ENCODE data around the gene PTTG1.

PTTG1 gene

GRCh38 chr5:160421625-160422258 lies at the start of gene PTTG1:
PTTG1 (plus strand) TSS chr5:160421855; CDS start chr5:160422313, 458 bp downstream.
- peak; percentile 93 for DNase-seq

DNA sequence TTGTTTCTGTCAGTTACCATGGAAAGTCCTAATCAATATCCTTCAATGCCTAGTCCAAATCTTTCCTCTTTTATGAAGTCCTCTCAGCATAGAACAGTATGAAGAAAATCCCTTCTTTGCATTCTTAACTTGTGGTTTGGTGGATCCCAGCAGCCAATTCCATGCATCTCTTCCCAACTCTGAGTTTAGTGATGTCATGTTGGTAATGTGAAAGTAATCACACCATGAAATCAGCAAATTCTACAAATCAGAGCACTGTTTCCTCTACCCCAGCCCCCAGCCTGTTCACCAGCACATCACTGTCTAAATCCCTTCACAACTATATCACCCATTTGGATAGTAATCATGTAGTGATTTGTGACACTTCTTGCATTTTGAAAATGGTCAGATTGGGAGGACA lies 46.5 kb upstream of the PTTG1 start:
- DNase-seq, result no peak

DNA sequence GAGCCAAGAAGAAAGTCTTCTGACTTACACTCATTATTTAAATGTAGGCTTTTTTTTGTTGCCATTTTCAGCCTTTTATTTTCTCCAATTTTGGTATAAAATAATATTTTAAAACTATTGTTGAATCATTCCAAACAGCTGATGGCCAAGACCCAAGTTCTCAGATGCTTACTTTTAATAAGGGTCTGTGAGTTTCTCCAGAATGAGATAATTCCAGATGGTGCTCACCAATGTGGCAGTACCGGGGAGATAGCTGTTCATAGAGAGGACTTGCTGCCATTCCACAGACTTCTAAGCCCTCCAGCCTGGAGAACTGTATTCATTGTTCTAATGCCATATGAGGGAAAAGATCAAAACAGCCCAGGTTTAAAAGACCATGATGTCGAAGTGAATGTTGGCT lies 46.0 kb upstream of the PTTG1 start:
- no peak for DNase-seq

DNA sequence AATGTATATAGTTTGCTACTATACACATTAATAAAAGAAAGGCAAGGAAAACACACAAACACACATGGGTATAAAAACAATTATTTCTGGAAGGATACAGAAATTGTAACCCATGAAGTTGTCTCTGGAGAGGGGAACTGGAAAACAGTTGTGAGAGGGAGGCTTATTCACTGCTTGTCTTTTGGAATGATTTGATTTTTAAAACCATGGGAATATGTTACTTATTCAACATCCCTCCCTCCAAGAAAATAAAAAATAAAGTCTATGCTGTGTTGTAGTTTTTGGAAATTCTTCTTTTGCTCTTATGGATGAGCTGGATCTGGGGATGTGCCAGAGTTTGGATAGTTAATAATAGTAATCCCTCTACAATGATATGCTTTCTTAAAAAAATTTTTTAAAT lies 45.2 kb upstream of the PTTG1 start:
- DNase-seq, result no peak

- no peak for DNase-seq
These were observed 44.0 kb upstream of the PTTG1 start for GRCh38 chr5:160377651-160378050.

- no peak for DNase-seq
These were observed 43.3 kb upstream of the PTTG1 start for GRCh38 chr5:160378330-160378729.

- no peak for DNase-seq
These were observed 42.1 kb upstream of the PTTG1 start for GRCh38 chr5:160379511-160379910.

DNA sequence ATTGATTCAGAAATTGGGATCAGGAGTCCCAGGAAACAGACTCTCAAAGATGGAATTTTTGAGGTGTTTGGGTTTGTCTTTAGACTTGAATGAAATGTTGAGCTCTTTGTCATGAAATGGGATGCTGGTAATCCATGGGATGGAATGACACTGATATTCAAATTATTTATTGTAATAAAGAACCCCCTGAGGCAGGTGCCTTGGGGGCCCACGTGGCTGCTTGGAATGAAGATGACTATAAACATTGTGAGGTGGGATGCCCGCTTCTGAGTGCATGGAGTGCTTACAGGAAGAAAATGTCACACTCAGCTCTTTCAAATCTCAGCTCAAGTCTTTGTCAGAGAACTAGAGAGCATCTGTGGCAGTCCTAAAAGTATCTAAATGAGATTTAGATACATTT lies 41.6 kb upstream of the PTTG1 start:
- no peak for DNase-seq

DNA sequence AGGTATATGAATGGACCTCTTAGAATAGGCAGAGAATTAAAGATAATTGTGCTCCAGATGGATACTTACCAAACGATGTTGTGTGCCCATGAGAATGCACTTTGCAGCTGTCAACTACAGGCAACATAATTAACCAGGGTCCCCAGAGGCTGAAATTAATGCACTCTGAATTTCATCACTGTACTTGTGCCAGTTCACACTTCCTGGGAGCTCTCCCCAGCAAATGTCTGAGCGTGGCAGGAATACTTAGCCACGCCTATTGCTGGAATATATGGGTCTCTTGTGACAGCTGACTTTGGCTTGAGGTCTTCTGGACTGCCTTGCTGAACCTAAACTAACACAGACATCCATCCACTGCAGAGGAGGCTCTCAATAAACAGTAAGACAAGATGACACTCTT lies 39.3 kb upstream of the PTTG1 start:
- DNase-seq, result no peak

- no peak for DNase-seq
These were observed 37.0 kb upstream of the PTTG1 start for GRCh38 chr5:160384681-160385080.

GRCh38 chr5:160385496-160385895 lies 36.2 kb upstream of the PTTG1 start:
- no peak for DNase-seq

GRCh38 chr5:160387445-160387844 lies 34.2 kb upstream of the PTTG1 start:
- no peak for DNase-seq

DNA sequence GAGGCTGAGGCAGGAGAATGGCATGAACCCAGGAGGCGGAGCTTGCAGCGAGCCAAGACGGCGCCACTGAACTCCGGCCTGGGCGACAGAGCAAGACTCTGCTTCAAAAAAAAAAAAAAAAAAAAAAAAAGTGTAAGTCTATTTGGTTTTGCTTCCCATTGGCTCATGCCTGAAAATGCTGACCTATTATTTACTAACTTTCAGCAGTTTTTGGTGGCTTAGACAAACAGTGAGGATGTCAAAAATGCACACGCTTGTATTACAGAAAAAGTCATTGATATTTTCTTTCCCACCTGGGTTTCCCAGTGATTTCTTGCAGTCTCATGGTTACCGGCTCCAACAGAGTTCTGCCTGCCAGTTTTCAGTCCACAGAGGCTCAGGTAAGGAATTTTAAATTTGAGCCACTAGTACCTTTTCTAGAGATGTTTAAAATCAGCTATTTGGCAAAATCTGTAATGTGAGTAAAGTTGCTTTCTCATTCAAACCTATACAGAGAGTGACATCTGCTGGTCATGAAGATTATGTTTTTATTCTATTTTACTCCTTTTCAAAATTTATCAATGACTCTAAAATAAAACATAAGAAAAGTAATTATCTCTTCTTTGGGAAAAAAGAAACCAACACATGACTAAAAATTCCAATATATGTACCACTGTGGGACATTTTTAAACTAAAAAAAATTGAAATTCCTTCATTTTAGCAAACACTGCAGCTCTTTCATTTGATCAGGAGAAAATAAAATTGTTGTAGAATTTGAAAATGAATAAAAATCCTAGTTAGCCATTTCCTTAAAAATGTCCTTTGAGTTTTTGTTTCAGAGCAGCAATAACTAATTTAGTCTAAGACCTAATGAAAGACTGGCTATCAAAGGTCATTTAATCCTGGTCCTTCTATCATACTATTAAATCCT lies 30.6 kb upstream of the PTTG1 start:
- no peak for DNase-seq

GRCh38 chr5:160395111-160395510 lies 26.5 kb upstream of the PTTG1 start:
- no peak for DNase-seq

DNA sequence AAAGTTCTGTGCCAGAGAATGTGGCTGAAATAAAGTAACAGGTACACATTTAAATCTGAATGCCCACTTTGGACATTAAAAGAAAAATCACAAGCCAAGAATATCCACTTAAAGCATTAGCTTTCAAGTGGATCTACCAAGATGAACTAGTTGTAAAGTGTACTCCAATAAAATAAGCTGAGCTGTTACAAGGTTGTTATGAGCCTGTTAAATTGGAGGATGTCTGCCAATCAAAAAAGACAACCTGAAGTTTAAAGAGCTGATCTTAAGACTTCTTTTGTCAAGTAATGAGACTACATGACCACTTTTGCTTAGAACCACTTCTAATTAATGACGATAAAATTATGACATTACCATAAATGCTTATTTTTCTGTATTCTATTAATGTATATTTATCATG lies 24.2 kb upstream of the PTTG1 start:
- no peak for DNase-seq

GRCh38 chr5:160398806-160399205 lies 22.8 kb upstream of the PTTG1 start:
- no peak for DNase-seq

DNA sequence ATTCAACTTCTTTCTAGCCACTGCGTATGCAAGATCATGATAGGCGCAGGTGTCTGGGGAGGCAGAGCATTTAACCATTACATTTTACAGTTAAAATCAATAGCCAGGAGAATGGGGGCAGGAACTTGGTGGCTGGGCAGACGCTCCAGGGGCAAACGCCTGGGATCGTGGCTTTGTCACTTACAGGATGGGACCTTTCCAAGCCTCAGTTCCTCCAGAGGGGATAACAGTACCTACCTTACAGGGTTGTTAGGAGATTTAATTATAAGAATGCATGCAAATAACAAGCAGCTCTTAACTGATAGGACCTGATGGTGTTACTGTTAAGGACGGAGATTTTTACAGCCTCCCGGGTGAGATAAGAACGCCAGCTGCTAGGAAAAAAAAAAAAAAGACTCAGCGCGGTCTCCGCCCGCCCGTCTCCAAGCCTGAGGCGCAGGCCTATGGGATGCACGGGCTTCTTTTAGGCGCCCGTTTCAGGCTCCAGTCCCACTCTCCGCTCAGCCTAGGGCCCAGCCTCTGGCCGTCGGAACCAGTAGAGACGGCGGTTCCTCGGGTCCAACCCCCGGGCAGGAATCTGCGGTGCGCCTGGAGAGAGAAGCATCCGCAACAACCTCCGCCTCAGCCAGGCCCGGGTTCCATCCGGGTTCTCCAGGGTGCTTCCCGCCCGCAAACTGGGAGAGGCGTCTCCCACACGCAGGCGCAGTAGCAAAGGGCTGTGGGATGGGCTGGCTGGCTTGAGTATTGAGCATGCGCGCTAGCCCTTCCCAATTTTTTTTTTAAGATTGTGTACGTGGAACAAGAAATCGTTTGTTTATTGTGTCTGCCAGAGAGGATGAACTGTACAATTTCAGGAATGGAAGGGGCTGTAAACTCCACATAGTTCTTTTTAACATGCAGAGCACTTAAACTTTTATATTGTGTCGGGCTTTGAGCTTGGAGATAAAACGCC lies 22.0 kb upstream of the PTTG1 start, which contains the start of gene FAM200C:
TSS of gene FAM200C (minus strand) at position 653 of the 952 bp plus-strand sequence. CDS start 4,564 bp downstream, outside the sequence.
- DNase-seq, result peak; percentile 87

- peak; percentile 96 for DNase-seq
These were observed 2.8 kb upstream of the PTTG1 start, which contains the start of gene SLU7 for GRCh38 chr5:160418561-160419457. SLU7 (minus strand) TSS chr5:160419081; CDS start chr5:160415294, 3,787 bp downstream.

GRCh38 chr5:160419458-160420330 lies 2.0 kb upstream of the PTTG1 start:
- no peak for DNase-seq

- DNase-seq, result no peak
These were observed 1.4 kb upstream of the PTTG1 start for GRCh38 chr5:160420331-160420610.

DNA sequence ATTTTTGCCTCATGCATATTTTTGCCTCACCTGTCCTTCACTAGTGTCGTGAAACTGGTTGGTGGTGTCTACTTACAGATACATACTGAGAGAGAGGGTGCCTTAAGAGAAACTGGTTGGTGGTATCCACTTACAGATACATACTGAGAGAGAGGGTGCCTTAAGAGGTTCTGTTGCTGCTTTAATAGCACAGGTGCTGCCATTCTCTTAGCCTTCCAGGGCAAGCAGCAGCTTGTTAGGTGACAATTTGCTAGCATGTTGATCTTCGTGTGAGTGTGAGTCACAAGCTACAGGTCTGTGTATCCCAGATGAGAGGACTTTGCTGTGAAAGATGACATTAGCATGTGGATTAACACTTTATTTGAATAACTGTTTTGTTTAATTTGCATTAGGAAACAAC lies 1.4 kb downstream of the PTTG1 start:
- DNase-seq, result no peak

All from activated CD8-positive, alpha-beta memory T cell treated with anti-CD3 and anti-CD28 coated beads for 24 hours (primary cell).